Bronchial epithelial cell (primary cell): ENCODE data around the gene CACYBP. TPM values are rescaled to one million over a fixed set of nuclear protein-coding genes. Genes with fewer than 3 reads are reported as not detected.
"Not testable (repeated sequence)": the region's sequence is repeated elsewhere in the genome, so short reads cannot be mapped to it uniquely, and the experiment has no call there.

Source experiments
- DNase-seq: peaks from one replicate; pipeline ENCODE4 v3.0.0-alpha.2; 2010; ENCODE audit warnings: low read depth
- FAIRE-seq: peaks from 2 replicates; lab custom pipeline; 2011; peaks lifted over from hg19 to GRCh38; lab: Jason Lieb, UNC
- H3K27me3 ChIP-seq: 2 replicates; pipeline ENCODE4 v1.5.1; 2011; ENCODE audit warnings: low read length; ENCODE audit not compliant: control insufficient read depth, insufficient read depth
- H3K36me3 ChIP-seq: 2 replicates; pipeline ENCODE4 v1.5.1; 2011; ENCODE audit warnings: low read length; ENCODE audit not compliant: control insufficient read depth, insufficient read depth
- H3K4me3 ChIP-seq: 2 replicates; pipeline ENCODE4 v1.5.1; 2011; ENCODE audit warnings: mild to moderate bottlenecking, low read depth, low read length, control low read depth
- CTCF ChIP-seq: IDR thresholded peaks from 2 replicates; pipeline ENCODE4 v1.5.1; 2011; ENCODE audit warnings: mild to moderate bottlenecking, moderate library complexity, low read length, control low read depth, inconsistent platforms; ENCODE audit not compliant: insufficient read depth, severe bottlenecking
- total RNA-seq: library from RNA; depleted of rRNA; stranded (reverse); fragments of >200 nt; gene quantifications from 2 replicates; pipeline ENCODE4 v1.2.1, GENCODE V29; 2014

CACYBP gene
- total RNA-seq, 1 donor from 2014 or later: 44.2 TPM

- Histone ChIP-seq H3K36me3 (peaks cover 13% of the 10 kb centered on the region), H3K4me3 (no peak overlapping the region), H3K27me3 (no peaks in the 10 kb centered on the region)
- no peak for TF ChIP-seq CTCF
- FAIRE-seq: no peak
- peak; percentile 15 for DNase-seq
These were observed 15.5 kb downstream of the CACYBP start for GRCh38 chr1:175015243-175015642.

DNA sequence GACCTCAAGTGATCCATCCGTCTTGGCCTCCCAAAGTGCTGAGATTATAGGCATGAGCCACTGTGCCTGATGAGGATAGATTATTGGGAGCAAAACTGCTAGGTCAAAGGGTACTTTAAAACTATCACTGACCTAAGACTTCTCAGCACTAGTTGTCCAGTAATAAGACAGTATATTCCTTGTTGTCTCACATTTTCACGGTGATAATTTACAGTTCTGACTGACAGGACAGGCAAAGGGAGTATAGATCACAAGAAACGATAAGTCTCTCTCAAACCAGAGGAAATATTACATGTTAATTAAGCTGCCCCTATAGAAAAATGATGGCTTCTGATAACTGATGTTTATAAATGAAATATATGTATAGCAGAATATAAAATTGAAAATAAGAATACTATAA lies 19.8 kb downstream of the CACYBP start:
- TF ChIP-seq CTCF: no peak
- FAIRE-seq (no peak), DNase-seq (no peak)
- peaks cover 4% of the 10 kb centered on the region for H3K36me3 ChIP-seq
- H3K27me3 ChIP-seq: no peaks in the 10 kb centered on the region
- no peak overlapping the region for H3K4me3 ChIP-seq

DNA sequence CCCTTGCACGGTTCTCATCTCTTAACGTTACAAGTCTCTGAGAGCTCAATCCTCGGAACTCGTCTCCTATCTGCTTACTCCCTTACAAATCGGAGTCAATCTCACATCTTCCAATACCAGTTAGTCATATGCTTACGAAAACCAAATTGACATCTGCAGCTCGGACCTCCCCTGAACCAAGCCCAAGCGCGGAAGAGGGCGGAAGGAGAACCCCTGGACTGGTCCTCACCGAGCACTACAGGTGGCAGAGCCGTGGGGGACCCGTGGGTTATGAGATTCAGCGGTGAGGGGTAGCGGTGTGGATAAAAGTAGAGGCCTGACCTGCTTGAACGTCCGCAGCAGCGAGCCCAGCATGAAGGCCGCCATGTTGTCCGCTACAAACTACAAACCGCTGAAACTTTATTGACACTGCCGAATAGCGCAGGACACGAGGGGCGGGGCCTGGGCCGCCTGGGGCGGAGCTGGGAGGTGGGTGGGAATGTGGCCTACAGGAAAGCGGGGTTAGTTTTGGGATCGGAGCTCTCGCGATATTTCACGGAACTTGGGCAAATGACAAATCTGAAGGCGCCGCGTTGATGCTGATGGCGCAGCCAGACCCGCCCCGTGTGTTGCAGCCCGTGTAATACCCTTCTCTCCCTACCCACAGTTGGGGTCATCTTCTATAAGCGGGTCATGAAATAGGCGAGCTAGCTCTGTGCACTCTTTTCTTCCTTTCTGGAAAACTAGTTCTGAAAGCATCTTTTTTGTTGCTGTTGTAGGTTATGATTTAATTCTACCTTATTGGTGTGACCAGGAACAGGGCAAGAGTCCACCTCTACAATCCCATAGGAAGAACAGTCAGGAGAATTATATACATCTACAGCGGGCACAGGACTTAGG lies 23.5 kb downstream of the CACYBP start, which contains the start of gene MRPS14:
TSS of gene MRPS14 (minus strand) at position 383 of the 879 bp plus-strand sequence. CDS start at position 366, 17 bp downstream.
- FAIRE-seq: no peak
- H3K4me3 ChIP-seq: peak within 1 kb of the TSS; percentile 62
- H3K27me3 ChIP-seq: no peaks in the 10 kb centered on the region
- peaks cover 1% of the 10 kb centered on the region for H3K36me3 ChIP-seq
- TF ChIP-seq CTCF: no peak
- DNase-seq: peak; percentile 94

GRCh38 chr1:175023922-175024242 lies 24.1 kb downstream of the CACYBP start:
- not testable (repeated sequence) for FAIRE-seq, DNase-seq, H3K27me3 ChIP-seq, H3K36me3 ChIP-seq
- H3K4me3 ChIP-seq: peak overlapping the region; percentile 62

GRCh38 chr1:175024773-175025172 lies 25.0 kb downstream of the CACYBP start:
- DNase-seq (no peak), FAIRE-seq (no peak)
- TF ChIP-seq CTCF: no peak
- no peaks in the 10 kb centered on the region for H3K36me3 ChIP-seq
- H3K27me3 ChIP-seq: no peaks in the 10 kb centered on the region
- no peak overlapping the region for H3K4me3 ChIP-seq

GRCh38 chr1:175033953-175034352 lies 34.2 kb downstream of the CACYBP start:
- FAIRE-seq: no peak
- Histone ChIP-seq H3K36me3 (no peaks in the 10 kb centered on the region), H3K4me3 (no peak overlapping the region), H3K27me3 (no peaks in the 10 kb centered on the region)
- no peak for TF ChIP-seq CTCF
- no peak for DNase-seq
